HEK293 (cell line): Measurements from ENCODE around the gene JUP.

Source experiments
- CTCF ChIA-PET: fragments of 350-600 bp; formaldehyde crosslinking; extraction: SDS; loops from one replicate; lab custom pipeline; 2021; ENCODE audit warnings: antibody characterized with exemption; lab: Yijun Ruan, JAX
- POLR2A ChIA-PET: fragments of 300-600 bp; formaldehyde crosslinking; extraction: SDS; loops from one replicate; lab custom pipeline; 2020; ENCODE audit warnings: antibody characterized with exemption, inconsistent platforms; lab: Yijun Ruan, JAX
- H3K27ac ChIP-seq: fragments of 200-500 bp; sonication (Bioruptor generic); 2 replicates; pipeline ENCODE4 v1.5.1; 2014; ENCODE audit warnings: low read depth, low read length, control low read depth, inconsistent platforms; ENCODE audit errors: extremely low read depth
- H3K36me3 ChIP-seq, 2 experiments: fragments of 200-500 bp in 1 of 2; sonication (Bioruptor generic) in 1 of 2; 1 replicate in 1 of 2; 2 replicates in 1 of 2; pipeline ENCODE4 v1.5.1; 2014 to 2017; ENCODE audit warnings: inconsistent platforms in 2 of 2, low read length in 2 of 2; ENCODE audit not compliant: control insufficient read depth in 2 of 2, insufficient read depth in 1 of 2
- H3K4me1 ChIP-seq: fragments of 200-500 bp; sonication (Bioruptor generic); 2 replicates; pipeline ENCODE4 v1.5.1; 2014; ENCODE audit warnings: mild to moderate bottlenecking, low read length, inconsistent platforms; ENCODE audit not compliant: control insufficient read depth, insufficient read depth
- H3K4me3 ChIP-seq: 2 replicates; pipeline ENCODE4 v1.5.1; 2011; ENCODE audit warnings: low read depth, mild to moderate bottlenecking, control low read depth, low read length, moderate library complexity
- H3K9me3 ChIP-seq: fragments of 200-500 bp; sonication (Bioruptor generic); 2 replicates; pipeline ENCODE4 v1.5.1; 2014; ENCODE audit warnings: low read depth, low read length, inconsistent platforms; ENCODE audit not compliant: control insufficient read depth, insufficient read depth
- GLIS1 ChIP-seq: fragments of 450-650 bp; formaldehyde crosslinking; IDR thresholded peaks from 2 replicates; pipeline ENCODE4 v1.5.1; 2016; ENCODE audit warnings: missing biosample characterization, missing genetic modification characterization
- KLF10 ChIP-seq: fragments of 450-650 bp; IDR thresholded peaks from 2 replicates; pipeline ENCODE4 v1.5.1; 2018; ENCODE audit warnings: missing biosample characterization, mild to moderate bottlenecking, missing genetic modification characterization
- KLF9 ChIP-seq: fragments of 450-650 bp; formaldehyde crosslinking; IDR thresholded peaks from 2 replicates; pipeline ENCODE4 v1.5.1; 2016; ENCODE audit warnings: missing biosample characterization, missing genetic modification characterization, low read depth
- PBX3 ChIP-seq: sonication (generic); formaldehyde crosslinking; IDR thresholded peaks from 2 replicates; pipeline ENCODE4 v1.8.1; 2022; ENCODE audit warnings: mild to moderate bottlenecking, moderate library complexity, missing genetic modification reagents
- PRDM1 ChIP-seq: fragments of 450-650 bp; formaldehyde crosslinking; IDR thresholded peaks from 2 replicates; pipeline ENCODE4; 2016; ENCODE audit warnings: missing biosample characterization, missing genetic modification characterization
- SETDB1 ChIP-seq: IDR thresholded peaks from one replicate; pipeline ENCODE4 v1.6.1; 2017; ENCODE audit warnings: mild to moderate bottlenecking, low read length, moderate library complexity, mixed read lengths; ENCODE audit not compliant: insufficient read length
- WT1 ChIP-seq: fragments of 450-650 bp; formaldehyde crosslinking; IDR thresholded peaks from 2 replicates; pipeline ENCODE4 v1.5.1; 2016; ENCODE audit warnings: missing biosample characterization, missing genetic modification characterization
- YY2 ChIP-seq: fragments of 450-650 bp; formaldehyde crosslinking; IDR thresholded peaks from 2 replicates; pipeline ENCODE4 v1.5.1; 2016; ENCODE audit warnings: missing biosample characterization, missing genetic modification characterization
- ZBTB7A ChIP-seq: fragments of 450-650 bp; formaldehyde crosslinking; IDR thresholded peaks from 2 replicates; pipeline ENCODE4 v1.5.1; 2016; ENCODE audit warnings: low read depth, missing biosample characterization, missing genetic modification characterization
- ZFHX2 ChIP-seq: fragments of 450-650 bp; formaldehyde crosslinking; conservative IDR thresholded peaks from 2 replicates; pipeline ENCODE4 v1.5.1; 2016; ENCODE audit warnings: missing biosample characterization, missing genetic modification characterization
- ZNF214 ChIP-seq: fragments of 450-650 bp; formaldehyde crosslinking; IDR thresholded peaks from 2 replicates; pipeline ENCODE4 v1.5.1; 2017; ENCODE audit warnings: missing biosample characterization, mild to moderate bottlenecking, missing genetic modification characterization, borderline replicate concordance
- ZNF280C ChIP-seq: fragments of 450-650 bp; formaldehyde crosslinking; IDR thresholded peaks from 2 replicates; pipeline ENCODE4 v1.5.1; 2016; ENCODE audit warnings: missing biosample characterization, missing genetic modification characterization
- ZNF280D ChIP-seq: fragments of 450-650 bp; formaldehyde crosslinking; IDR thresholded peaks from 2 replicates; pipeline ENCODE4 v1.5.1; 2016; ENCODE audit warnings: missing biosample characterization, missing genetic modification characterization
- ZNF354C ChIP-seq: fragments of 450-650 bp; formaldehyde crosslinking; IDR thresholded peaks from 2 replicates; pipeline ENCODE4 v1.5.1; 2016; ENCODE audit warnings: missing biosample characterization, missing genetic modification characterization, low read depth, borderline replicate concordance
- ZNF404 ChIP-seq: fragments of 450-650 bp; formaldehyde crosslinking; IDR thresholded peaks from 2 replicates; pipeline ENCODE4 v1.5.1; 2017; ENCODE audit warnings: missing biosample characterization, missing genetic modification characterization
- ZNF426 ChIP-seq: fragments of 450-650 bp; formaldehyde crosslinking; IDR thresholded peaks from 2 replicates; pipeline ENCODE4 v1.5.1; 2017; ENCODE audit warnings: missing biosample characterization, missing genetic modification characterization, mild to moderate bottlenecking, inconsistent platforms, moderate library complexity
- ZNF549 ChIP-seq: fragments of 450-650 bp; IDR thresholded peaks from 2 replicates; pipeline ENCODE4 v1.5.1; 2018; ENCODE audit warnings: missing biosample characterization, missing genetic modification characterization, mild to moderate bottlenecking, inconsistent platforms, moderate library complexity
- ZNF555 ChIP-seq: fragments of 450-650 bp; formaldehyde crosslinking; conservative IDR thresholded peaks from 2 replicates; pipeline ENCODE4 v1.5.1; 2017; ENCODE audit warnings: missing biosample characterization, mild to moderate bottlenecking, missing genetic modification characterization, inconsistent platforms
- ZNF704 ChIP-seq: fragments of 450-650 bp; formaldehyde crosslinking; IDR thresholded peaks from 2 replicates; pipeline ENCODE4 v1.5.1; 2016; ENCODE audit warnings: missing biosample characterization, missing genetic modification characterization
- ZNF777 ChIP-seq: fragments of 450-650 bp; formaldehyde crosslinking; IDR thresholded peaks from 2 replicates; pipeline ENCODE4 v1.5.1; 2017; ENCODE audit warnings: missing biosample characterization, missing genetic modification characterization, borderline replicate concordance
- ZSCAN5A ChIP-seq: fragments of 450-650 bp; formaldehyde crosslinking; IDR thresholded peaks from 2 replicates; pipeline ENCODE4 v1.5.1; 2016; ENCODE audit warnings: missing biosample characterization, missing genetic modification characterization

The JUP gene

GRCh38 chr17:41818024-41818423 is 31.5 kb upstream of the JUP start:
- Histone ChIP-seq H3K27ac (no peak overlapping the region), H3K9me3 (no peaks in the 10 kb centered on the region), H3K36me3 (peaks cover 0 to 64% of the 10 kb centered on the region in 2 experiments; a peak in 2 of 3 replicates), H3K4me1 (0 out of 2 replicates have a peak, but pooled peaks cover 3% of the 10 kb centered on the region), H3K4me3 (no peak overlapping the region)
- ChIA-PET CTCF (interaction anchor here (0.7 kb wide), 2 partner anchors 139 to 1040 kb away, joined by 3 to 4 read pairs; no protein-coding TSS in a partner anchor), POLR2A (interaction anchor here (0.7 to 1.0 kb wide), 2 partner anchors 23 to 129 kb away, joined by 3 read pairs; no protein-coding TSS in a partner anchor)
- TF ChIP-seq ZNF354C: no peak
- no peak for TF ChIP-seq ZNF704 (tag by site-specific recombination)
- no peak for TF ChIP-seq KLF10 (tag by site-specific recombination)
- TF ChIP-seq ZNF280D (tag by site-specific recombination): no peak

- no peak overlapping the region for H3K4me3 ChIP-seq
- H3K4me1 ChIP-seq: 0 out of 2 replicates have a peak, but pooled peaks cover 3% of the 10 kb centered on the region
- H3K27ac ChIP-seq: no peak overlapping the region
- POLR2A ChIA-PET: no interaction called here
- peaks cover 0 to 53% of the 10 kb centered on the region in 2 experiments; a peak in 2 of 3 replicates for H3K36me3 ChIP-seq
- no peaks in the 10 kb centered on the region for H3K9me3 ChIP-seq
- CTCF ChIA-PET: interaction anchor here (1.1 kb wide), 1 partner anchor 15 kb away, joined by 3 read pairs; no protein-coding TSS in a partner anchor
- TF ChIP-seq GLIS1 (tag by site-specific recombination) (no peak), ZNF280C (no peak), SETDB1 (no peak), ZFHX2 (tag by site-specific recombination) (no peak), ZNF404 (tag by site-specific recombination) (no peak), ZNF777 (tag by site-specific recombination) (no peak), KLF9 (tag by site-specific recombination) (no peak), WT1 (no peak), ZNF426 (tag by site-specific recombination) (no peak), YY2 (no peak), ZBTB7A (tag by site-specific recombination) (no peak), ZNF555 (tag by site-specific recombination) (no peak), PBX3 (CRISPR knock-in tag) (no peak), ZSCAN5A (no peak), ZNF214 (tag by site-specific recombination) (no peak), PRDM1 (tag by site-specific recombination) (no peak), ZNF549 (tag by site-specific recombination) (no peak)
Observed at GRCh38 chr17:41816637-41817320, 30.3 kb upstream of the JUP start.
